ENCODE measurements around the gene CEP68. TPM values are rescaled to one million over a fixed set of nuclear protein-coding genes. Genes with fewer than 3 reads are reported as not detected.
A peak's percentile ranks its signal among the peaks of the same experiment; 100 is the strongest.

CEP68 gene
- total RNA-seq, 1 experiment from 2014 or later: 10.3 TPM

- peak; percentile 59 for DNase-seq (ENCODE audit: low read depth)
Measured at GRCh38 chr2:65057391-65058052, 1.3 kb downstream of the CEP68 start.

GRCh38 chr2:65059071-65059470 is 2.9 kb downstream of the CEP68 start:
- no peak for DNase-seq (ENCODE audit: low read depth)

GRCh38 chr2:65061146-65061909 is 5.1 kb downstream of the CEP68 start:
- DNase-seq (ENCODE audit: low read depth): no peak

- no peak for DNase-seq (ENCODE audit: low read depth)
Measured at GRCh38 chr2:65061910-65062339, 5.7 kb downstream of the CEP68 start.

GRCh38 chr2:65062843-65063825 is 6.9 kb downstream of the CEP68 start:
- peak; percentile 67 for DNase-seq (ENCODE audit: low read depth)

GRCh38 chr2:65064728-65065552 is 8.7 kb downstream of the CEP68 start:
- DNase-seq (ENCODE audit: low read depth): peak; percentile 95

- no peak for DNase-seq (ENCODE audit: low read depth)
Measured at GRCh38 chr2:65067806-65068553, 11.8 kb downstream of the CEP68 start.

- no peak for DNase-seq (ENCODE audit: low read depth)
Measured at GRCh38 chr2:65069439-65069824, 13.2 kb downstream of the CEP68 start.

- peak; percentile 52 for DNase-seq (ENCODE audit: low read depth)
Measured at GRCh38 chr2:65070172-65070830, 14.1 kb downstream of the CEP68 start.

- DNase-seq (ENCODE audit: low read depth): no peak
Measured at GRCh38 chr2:65070856-65071255, 14.6 kb downstream of the CEP68 start.

GRCh38 chr2:65071499-65072180 is 15.4 kb downstream of the CEP68 start:
- no peak for DNase-seq (ENCODE audit: low read depth)

- no peak for DNase-seq (ENCODE audit: low read depth)
Measured at GRCh38 chr2:65072181-65072970, 16.2 kb downstream of the CEP68 start.

- DNase-seq (ENCODE audit: low read depth): no peak
Measured at GRCh38 chr2:65073879-65074565, 17.8 kb downstream of the CEP68 start.

- no peak for DNase-seq (ENCODE audit: low read depth)
Measured at GRCh38 chr2:65075176-65075575, 19.0 kb downstream of the CEP68 start.

- DNase-seq (ENCODE audit: low read depth): no peak
Measured at GRCh38 chr2:65075605-65076344, 19.6 kb downstream of the CEP68 start.

GRCh38 chr2:65076345-65076710 is 20.1 kb downstream of the CEP68 start:
- peak; percentile 64 for DNase-seq (ENCODE audit: low read depth)

GRCh38 chr2:65077898-65078297 is 21.7 kb downstream of the CEP68 start:
- no peak for DNase-seq (ENCODE audit: low read depth)
